Smooth muscle cell (in vitro differentiated cells): ENCODE measurements around the gene PAX2. TPM values are rescaled to one million over a fixed set of nuclear protein-coding genes. Genes with fewer than 3 reads are reported as not detected.

ENCODE experiments used
- DNase-seq: peaks from one replicate; lab custom pipeline; 2025; ENCODE audit not compliant: unreplicated experiment; lab: John Stamatoyannopoulos, UW
- H2AFZ ChIP-seq: fragments of 200-600 bp; sonication (generic); 2 replicates; pipeline ENCODE4 v1.6.0; 2016; ENCODE audit warnings: antibody characterized with exemption, low read depth, mild to moderate bottlenecking
- H3F3A ChIP-seq: fragments of 200-600 bp; sonication (generic); 2 replicates; pipeline ENCODE4 v1.6.0; 2017; ENCODE audit warnings: antibody characterized with exemption, low read depth
- H3K27ac ChIP-seq: fragments of 200-600 bp; sonication (generic); 2 replicates; pipeline ENCODE4 v1.5.1; 2016; ENCODE audit warnings: low read depth, mild to moderate bottlenecking
- H3K27me3 ChIP-seq: fragments of 200-600 bp; sonication (generic); 2 replicates; pipeline ENCODE4 v1.6.1; 2016; ENCODE audit warnings: low read depth, mild to moderate bottlenecking
- H3K36me3 ChIP-seq: fragments of 200-600 bp; sonication (generic); 2 replicates; pipeline ENCODE4 v1.5.1; 2016; ENCODE audit warnings: low read depth
- H3K4me1 ChIP-seq: fragments of 200-600 bp; sonication (generic); 2 replicates; pipeline ENCODE4 v1.5.1; 2016; ENCODE audit warnings: low read depth
- H3K4me2 ChIP-seq: fragments of 200-600 bp; sonication (generic); 2 replicates; pipeline ENCODE4 v1.6.0; 2016; ENCODE audit warnings: mild to moderate bottlenecking
- H3K4me3 ChIP-seq: fragments of 200-600 bp; sonication (generic); 2 replicates; pipeline ENCODE4 v1.5.1; 2016; ENCODE audit warnings: mild to moderate bottlenecking
- H3K79me2 ChIP-seq: fragments of 200-600 bp; sonication (generic); 2 replicates; pipeline ENCODE4 v1.6.0; 2016; ENCODE audit warnings: low read depth, mild to moderate bottlenecking
- H3K9ac ChIP-seq: fragments of 200-600 bp; sonication (generic); 2 replicates; pipeline ENCODE4 v1.6.0; 2016; ENCODE audit warnings: low read depth
- H3K9me3 ChIP-seq: fragments of 200-600 bp; sonication (generic); replicated peaks from 2 replicates; pipeline ENCODE4 v1.5.1; 2016; ENCODE audit warnings: low read depth
- H4K20me1 ChIP-seq: fragments of 200-600 bp; sonication (generic); 2 replicates; pipeline ENCODE4 v1.6.0; 2016; ENCODE audit warnings: low read depth
- CTCF ChIP-seq: fragments of 200-600 bp; sonication (generic); IDR thresholded peaks from 2 replicates; pipeline ENCODE4 v1.5.1; 2017; ENCODE audit warnings: borderline replicate concordance, mild to moderate bottlenecking, antibody characterized with exemption; ENCODE audit not compliant: insufficient read depth, poor library complexity, severe bottlenecking
- WGBS: methylation state at CpG from one replicate; pipeline ENCODE4 v1.1.7; 2016; ENCODE audit warnings: low lambda C conversion rate; 5-methylcytosine and 5-hydroxymethylcytosine counted together
- polyA plus RNA-seq: library from polyadenylated mRNA; unstranded; fragments of >200 nt; fragmentation: Nextera tagmentation; extraction: Ambion mirVana; gene quantifications from 2 replicates; pipeline ENCODE4 v1.2.1, GENCODE V29; 2016
- total RNA-seq: library from RNA; depleted of rRNA; stranded (reverse); fragments of >200 nt; gene quantifications from 2 replicates; pipeline ENCODE4 v1.2.3, GENCODE V29; 2014

The PAX2 gene
- total and polyA plus RNA-seq, 2 experiments from 2014 or later: not detected

- peaks cover 33% of the 10 kb centered on the region for H3K4me1 ChIP-seq
- no peak overlapping the region for H3K4me3 ChIP-seq
- no peak for DNase-seq
- no peaks in the 10 kb centered on the region for H3K79me2 ChIP-seq
- WGBS: 89% methylated on average over 10 of the region's 11 CpGs
- no peaks in the 10 kb centered on the region for H4K20me1 ChIP-seq
- H3K9me3 ChIP-seq: no peaks in the 10 kb centered on the region
- no peaks in the 10 kb centered on the region for H3K27me3 ChIP-seq
- H3K27ac ChIP-seq: no peak overlapping the region
- H2AFZ ChIP-seq: no peak overlapping the region
- H3F3A ChIP-seq: no peaks in the 10 kb centered on the region
- no peak overlapping the region for H3K9ac ChIP-seq
- TF ChIP-seq CTCF: no peak
- H3K36me3 ChIP-seq: no peaks in the 10 kb centered on the region
- H3K4me2 ChIP-seq: no peak overlapping the region
Measured at GRCh38 chr10:100877461-100877850, 132.1 kb downstream of the PAX2 start.

GRCh38 chr10:100878291-100878910, 133.0 kb downstream of the PAX2 start:
- H3K9ac ChIP-seq: no peak overlapping the region
- H3K4me2 ChIP-seq: no peak overlapping the region
- H3F3A ChIP-seq: no peaks in the 10 kb centered on the region
- TF ChIP-seq CTCF: peak; percentile 72
- no peaks in the 10 kb centered on the region for H3K36me3 ChIP-seq
- DNase-seq: no peak
- H4K20me1 ChIP-seq: no peaks in the 10 kb centered on the region
- WGBS: 2% methylated on average over 5 of the region's 5 CpGs
- no peaks in the 10 kb centered on the region for H3K9me3 ChIP-seq
- no peak overlapping the region for H3K4me3 ChIP-seq
- no peaks in the 10 kb centered on the region for H3K79me2 ChIP-seq
- H3K4me1 ChIP-seq: peaks cover 27% of the 10 kb centered on the region
- no peak overlapping the region for H2AFZ ChIP-seq
- H3K27ac ChIP-seq: no peak overlapping the region
- no peaks in the 10 kb centered on the region for H3K27me3 ChIP-seq

Other genes with a start within 250 kb of the PAX2 start
- 2.3 and 4.5 TPM in 2 replicates for gene SEC31B, start 225.7 kb upstream of the PAX2 start, total RNA-seq
- gene SEC31B, start 225.7 kb upstream of the PAX2 start, polyA plus RNA-seq: 6.3 and 8.5 TPM in 2 replicates
- 121 and 128 TPM in 2 replicates for gene NDUFB8, start 215.7 kb upstream of the PAX2 start, total RNA-seq
- 400 and 430 TPM in 2 replicates for gene NDUFB8, start 215.7 kb upstream of the PAX2 start, polyA plus RNA-seq
- 12.4 and 22.7 TPM in 2 replicates for gene HIF1AN, start 209.6 kb upstream of the PAX2 start, total RNA-seq
- 28.1 and 31.6 TPM in 2 replicates for gene HIF1AN, start 209.6 kb upstream of the PAX2 start, polyA plus RNA-seq
- 24.3 and 24.9 TPM in 2 replicates for gene SLF2, start 167.4 kb downstream of the PAX2 start, total RNA-seq
- 8.1 and 9.0 TPM in 2 replicates for gene SLF2, start 167.4 kb downstream of the PAX2 start, polyA plus RNA-seq
- 5.3 and 7.1 TPM in 2 replicates for gene SEMA4G, start 223.9 kb downstream of the PAX2 start, total RNA-seq
- gene SEMA4G, start 223.9 kb downstream of the PAX2 start, polyA plus RNA-seq: 3.8 and 4.2 TPM in 2 replicates
- 59.3 and 89.9 TPM in 2 replicates for gene MRPL43, start 241.9 kb downstream of the PAX2 start, total RNA-seq
- gene MRPL43, start 241.9 kb downstream of the PAX2 start, polyA plus RNA-seq: 104 and 120 TPM in 2 replicates
- gene TWNK, start 242.0 kb downstream of the PAX2 start, total RNA-seq: 2.0 and 2.3 TPM in 2 replicates
- 2.5 and 3.9 TPM in 2 replicates for gene TWNK, start 242.0 kb downstream of the PAX2 start, polyA plus RNA-seq